Stimulated activated CD8-positive, alpha-beta memory T cell treated with anti-CD3 and anti-CD28 coated beads, Interleukin-4, amount 100 ng/mL, for 48 hours (primary cell): ENCODE results near the gene IPO4.
"Not testable (repeated sequence)": the region's sequence is repeated elsewhere in the genome, so short reads cannot be mapped to it uniquely, and the experiment has no call there.

Experiments
- DNase-seq: peaks from one replicate; pipeline ENCODE4 v3.0.0-alpha.2; 2020

Gene IPO4

DNA sequence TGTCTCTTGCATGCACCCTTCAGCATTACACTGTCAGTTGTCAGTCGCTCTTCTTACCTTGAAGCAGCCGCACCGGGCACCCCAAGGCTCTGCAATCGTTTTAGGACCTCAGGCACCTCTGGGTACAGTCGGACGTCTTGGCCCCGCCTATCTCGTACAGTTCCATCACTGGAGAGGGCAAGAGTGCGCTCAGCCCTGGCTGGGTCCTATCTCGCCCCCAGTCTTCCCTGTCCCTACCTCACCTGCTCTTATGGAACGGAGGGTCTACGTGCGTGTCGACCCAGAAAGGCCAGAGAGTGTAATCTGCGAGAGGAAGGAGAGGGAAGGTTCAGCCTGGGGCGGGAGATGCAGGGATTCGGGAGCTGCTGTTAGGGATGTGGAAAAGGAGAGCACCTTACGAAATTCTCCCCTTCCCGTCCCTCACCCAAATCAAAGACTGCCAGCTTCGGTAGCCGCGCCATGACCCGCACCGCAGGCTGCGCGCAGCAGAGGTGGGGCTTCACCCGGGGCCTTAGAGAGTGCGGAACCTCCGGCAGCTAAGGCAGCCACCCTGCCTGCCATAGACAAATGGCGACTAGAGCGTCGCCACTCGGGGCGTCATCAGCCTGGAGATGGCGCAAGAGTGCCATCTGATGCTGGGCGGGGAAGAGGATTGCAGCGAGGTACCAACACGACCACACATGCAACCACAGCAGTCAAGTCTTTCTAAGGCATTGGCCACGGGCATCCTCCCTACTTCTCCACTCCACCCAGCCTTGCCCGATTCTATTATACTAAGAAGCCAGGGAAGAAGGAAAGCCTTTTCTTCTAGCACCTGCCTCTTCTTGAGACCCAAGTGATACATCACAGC, 27.1 kb upstream of the IPO4 start, which contains the start of gene MDP1:
TSS of gene MDP1 (minus strand) at position 572 of the 850 bp plus-strand sequence. CDS start at position 461, 111 bp downstream.
- peak; percentile 87 for DNase-seq

DNA sequence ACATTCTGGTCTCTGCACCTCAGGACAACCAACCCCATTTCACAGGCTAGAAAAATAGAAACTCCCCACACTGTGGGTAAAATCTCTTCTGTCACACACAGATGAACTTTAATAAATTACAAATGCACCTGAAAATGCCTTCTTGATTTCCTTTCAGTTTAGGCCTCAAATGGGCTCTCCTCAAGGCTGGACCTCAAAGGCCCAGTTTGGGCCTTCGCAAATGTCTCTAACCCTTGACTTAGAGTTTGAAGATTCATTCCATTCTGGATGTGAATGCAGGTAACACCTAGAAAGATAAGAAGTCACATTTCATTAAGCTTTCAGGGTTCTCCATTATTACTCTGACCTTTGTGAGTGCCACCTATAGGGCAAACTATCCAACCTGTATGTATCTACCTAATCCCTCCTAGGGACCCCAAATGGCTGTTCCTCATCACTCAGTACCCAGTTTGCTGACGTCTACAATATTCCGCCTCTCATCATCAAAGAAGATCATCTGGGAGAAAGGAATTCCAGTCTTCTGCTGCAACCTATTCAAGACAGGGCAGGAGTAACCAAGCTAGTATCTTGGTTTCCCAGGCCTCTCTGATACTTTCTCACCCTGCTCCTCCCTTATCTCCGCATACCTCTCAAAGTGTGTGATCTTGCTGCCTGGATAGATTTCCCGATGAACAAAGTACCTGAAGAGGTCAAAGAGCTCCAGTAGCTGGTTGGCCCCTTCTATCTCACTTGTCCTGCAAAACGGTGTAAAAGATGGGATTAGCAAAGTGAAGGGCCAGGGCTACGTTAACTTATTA, 25.4 kb upstream of the IPO4 start:
- DNase-seq: no peak

DNA sequence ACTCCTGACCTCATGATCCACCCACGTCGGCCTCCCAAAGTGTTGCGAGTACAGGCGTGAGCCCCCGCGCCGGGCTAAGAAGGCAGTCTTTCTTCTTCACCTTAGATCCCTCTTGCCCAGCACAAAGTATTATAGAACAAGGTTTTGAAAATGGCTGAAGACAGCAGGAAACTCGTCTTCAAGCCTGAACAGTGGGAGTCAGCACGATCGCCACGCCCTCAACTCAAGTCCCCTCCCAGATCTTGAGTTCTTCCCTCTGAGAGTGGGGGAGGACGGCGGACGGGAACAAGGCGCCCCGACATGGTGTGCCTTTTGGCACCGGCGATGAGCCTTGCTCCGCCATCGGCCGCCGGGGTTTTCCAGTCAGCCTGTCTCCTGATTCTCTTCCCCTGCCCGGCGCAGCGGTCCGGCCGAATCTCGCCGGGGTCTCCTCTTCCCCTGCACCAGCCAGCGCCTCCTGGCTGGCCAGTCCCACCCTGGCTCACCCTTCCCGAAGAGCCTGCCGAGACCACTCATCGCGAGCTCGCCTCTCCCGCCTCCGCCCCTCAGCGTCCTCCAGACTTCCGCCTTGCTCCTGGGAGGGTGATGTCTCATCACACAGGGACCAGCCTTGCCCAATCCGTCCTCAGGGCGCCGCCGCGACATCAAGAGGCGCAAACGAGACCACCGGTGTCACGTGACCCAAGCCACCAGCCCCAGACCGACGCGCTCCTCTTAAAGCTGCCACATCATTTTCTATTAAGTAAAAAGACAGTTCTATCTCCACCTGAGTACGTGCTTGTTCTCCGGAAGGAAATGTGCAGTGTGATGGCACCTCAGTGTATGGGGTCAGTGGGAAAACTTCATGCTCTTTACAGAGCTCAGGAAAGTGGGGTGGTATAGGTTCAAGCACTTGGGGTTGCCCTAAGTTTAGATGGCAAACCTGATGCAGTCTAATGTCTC, 24.6 kb upstream of the IPO4 start, which contains the start of gene CHMP4A:
TSS of gene CHMP4A (minus strand) at position 565 of the 942 bp plus-strand sequence. CDS start at position 516, 49 bp downstream.
- DNase-seq: peak; percentile 97

GRCh38 chr14:24211311-24211710, 22.7 kb upstream of the IPO4 start:
- peak; percentile 18 for DNase-seq

DNA sequence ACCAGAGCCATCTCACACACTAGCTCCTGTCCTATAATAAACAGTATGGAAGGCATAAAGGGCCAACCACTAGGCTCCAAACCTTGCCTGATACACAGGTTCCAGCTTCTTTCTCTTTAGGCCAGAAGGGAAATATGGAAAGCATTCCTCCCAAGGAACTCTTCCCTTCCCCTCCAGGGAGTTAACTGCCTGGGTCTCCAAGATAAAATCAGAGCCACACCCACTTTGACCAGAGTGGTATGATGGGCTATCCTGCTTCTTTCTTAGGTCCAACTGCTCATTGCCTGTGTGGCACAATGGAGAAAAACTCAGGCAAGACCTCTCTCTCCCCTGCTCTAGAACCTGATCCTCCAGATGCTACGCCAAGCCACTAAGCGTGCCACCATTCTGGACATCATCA, 19.0 kb upstream of the IPO4 start:
- peak; percentile 2 for DNase-seq

- DNase-seq: peak; percentile 19
Observed at GRCh38 chr14:24207104-24207551, 18.5 kb upstream of the IPO4 start.

DNA sequence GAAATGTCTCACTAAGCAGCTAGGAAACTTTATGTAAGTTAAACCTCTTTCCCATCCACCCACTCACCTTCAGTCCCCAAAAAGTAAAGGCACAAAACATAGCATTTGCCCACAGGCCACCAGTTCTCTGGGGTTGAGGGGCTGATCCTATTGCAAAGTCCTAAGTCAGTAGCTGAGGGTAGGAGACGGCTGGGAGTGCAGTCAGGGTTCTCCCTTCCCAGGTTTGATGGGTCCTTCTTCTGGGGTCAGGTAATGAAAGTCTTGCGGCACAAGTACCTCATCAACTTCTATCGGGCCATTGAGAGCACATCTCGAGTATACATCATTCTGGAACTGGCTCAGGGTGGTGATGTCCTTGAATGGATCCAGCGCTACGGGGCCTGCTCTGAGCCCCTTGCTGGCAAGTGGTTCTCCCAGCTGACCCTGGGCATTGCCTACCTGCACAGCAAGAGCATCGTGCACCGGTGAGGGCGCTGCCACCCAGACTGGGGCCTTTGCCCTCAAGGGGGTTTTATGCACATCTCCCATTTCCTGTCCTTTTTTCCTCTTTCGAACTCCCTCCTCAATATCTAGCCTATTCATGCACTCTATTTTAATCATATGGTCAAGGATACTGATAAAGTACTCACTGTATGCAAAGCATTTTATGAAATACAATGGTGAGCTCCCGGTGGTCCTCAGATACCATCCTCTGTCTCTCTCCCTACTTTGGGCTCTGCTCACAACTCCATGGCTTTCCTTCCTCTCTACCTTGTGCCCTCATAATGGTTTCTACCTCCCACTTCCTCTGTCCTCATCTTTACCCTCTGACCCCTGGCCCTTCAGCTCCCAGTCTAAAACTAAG, 17.9 kb upstream of the IPO4 start:
- peak; percentile 21 for DNase-seq

- no peak for DNase-seq
Observed at GRCh38 chr14:24204163-24205146, 15.8 kb upstream of the IPO4 start.

GRCh38 chr14:24203249-24203886, 14.8 kb upstream of the IPO4 start:
- not testable (repeated sequence) for DNase-seq

DNA sequence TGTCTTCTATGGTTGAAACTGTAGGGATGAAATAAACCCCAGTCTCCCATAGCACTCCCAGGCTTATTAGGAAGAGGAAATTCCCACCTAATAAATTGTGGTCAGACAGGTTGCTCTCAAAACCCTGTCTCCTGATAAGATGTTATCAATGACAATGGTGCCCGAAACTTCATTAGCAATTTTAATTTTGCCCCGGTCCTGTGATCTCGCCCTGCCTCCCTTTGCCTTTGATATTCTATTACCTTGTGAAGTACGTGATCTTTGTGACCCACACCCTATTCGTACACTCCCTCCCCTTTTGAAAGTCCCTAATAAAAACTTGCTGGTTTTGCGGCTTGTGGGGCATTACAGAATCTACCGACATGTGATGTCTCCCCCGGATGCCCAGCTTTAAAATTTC, 13.9 kb upstream of the IPO4 start:
- not testable (repeated sequence) for DNase-seq

DNA sequence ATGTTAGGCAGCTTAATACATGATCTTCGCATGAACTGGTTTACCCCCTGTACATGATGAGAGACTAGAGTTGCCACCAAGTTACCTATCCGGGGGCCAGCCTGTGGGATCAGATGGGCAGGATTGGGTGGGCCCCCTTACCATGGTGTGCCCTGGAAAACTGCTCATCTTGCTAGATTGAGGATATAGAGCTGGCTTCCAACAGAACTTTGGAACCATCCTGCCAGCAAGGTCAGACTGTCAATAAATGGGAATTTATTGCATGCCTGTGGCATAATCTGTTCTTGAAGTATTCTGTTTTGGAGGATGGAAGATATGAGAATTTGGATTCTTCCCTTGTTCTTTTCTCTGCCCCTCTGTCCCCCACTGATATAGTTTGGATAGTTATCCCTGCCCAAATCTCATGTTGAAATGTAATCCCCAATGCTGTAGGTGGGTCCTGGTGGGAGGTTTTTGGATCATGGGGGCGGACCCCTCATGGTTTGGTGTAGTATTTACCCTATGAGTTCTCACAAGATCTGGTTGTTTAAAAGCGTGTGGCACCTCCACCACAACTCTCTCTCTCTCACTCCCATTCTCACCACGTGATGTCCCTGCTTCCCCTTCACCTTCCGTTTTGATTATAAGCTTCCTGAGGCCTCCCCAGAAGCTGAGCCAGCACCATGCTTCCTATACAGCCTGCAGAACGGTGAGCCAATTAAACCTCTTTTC, 10.4 kb upstream of the IPO4 start:
- DNase-seq: no peak

- no peak for DNase-seq
Observed at GRCh38 chr14:24197056-24197450, 8.4 kb upstream of the IPO4 start.

DNA sequence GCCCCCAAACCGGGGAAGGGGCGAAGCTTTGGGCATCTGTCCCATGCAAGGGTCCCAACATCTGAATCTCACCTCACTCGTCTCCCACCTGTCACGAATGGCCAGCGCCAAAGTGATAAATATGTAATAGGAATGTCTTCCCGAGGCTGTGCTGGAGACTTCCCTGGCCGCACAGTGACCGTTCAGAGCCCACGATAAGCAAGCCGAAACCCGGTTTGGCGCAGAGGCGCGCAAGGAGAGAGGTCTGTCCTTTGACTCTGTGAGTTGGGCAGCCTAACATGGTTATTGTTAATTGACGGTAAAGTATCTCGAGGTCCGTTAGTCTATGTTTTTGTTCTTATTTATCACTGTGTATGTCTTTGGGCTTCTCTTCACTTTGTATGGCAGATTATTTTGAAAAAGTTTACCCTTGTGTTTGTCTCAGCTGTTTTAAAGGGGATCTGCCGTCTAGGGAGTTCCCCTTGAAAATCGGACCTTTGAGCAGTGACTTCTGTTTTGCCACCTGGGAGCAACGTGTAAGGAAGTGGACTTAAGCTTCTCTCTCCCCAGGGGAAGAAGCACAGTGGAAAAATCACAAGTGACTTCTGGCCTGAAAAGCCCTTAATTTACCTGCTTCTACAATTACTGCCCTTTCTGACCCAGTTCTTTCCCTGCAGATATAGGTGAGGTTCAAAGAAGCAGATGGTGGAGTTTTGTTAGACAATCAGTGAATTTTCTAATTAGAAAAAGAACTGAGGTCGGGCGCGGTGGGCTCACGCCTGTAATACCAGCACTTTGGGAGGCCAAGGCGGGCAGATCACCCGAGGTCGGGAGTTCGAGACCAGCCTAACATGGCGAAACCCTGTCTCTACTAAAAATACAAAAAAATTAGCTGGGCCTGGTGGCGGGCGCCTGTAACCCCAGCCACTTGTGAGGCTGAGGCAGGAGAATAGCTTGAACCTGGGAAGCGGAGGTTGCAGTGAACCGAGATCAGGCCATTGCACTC, 7.7 kb upstream of the IPO4 start:
- no peak for DNase-seq

GRCh38 chr14:24195186-24196070, 6.8 kb upstream of the IPO4 start, which contains the start of gene TM9SF1:
Gene TM9SF1 (minus strand): TSS chr14:24195441. CDS start chr14:24195019, 422 bp downstream.
- peak; percentile 89 for DNase-seq

GRCh38 chr14:24194873-24195185, 6.2 kb upstream of the IPO4 start:
- DNase-seq: no peak

DNA sequence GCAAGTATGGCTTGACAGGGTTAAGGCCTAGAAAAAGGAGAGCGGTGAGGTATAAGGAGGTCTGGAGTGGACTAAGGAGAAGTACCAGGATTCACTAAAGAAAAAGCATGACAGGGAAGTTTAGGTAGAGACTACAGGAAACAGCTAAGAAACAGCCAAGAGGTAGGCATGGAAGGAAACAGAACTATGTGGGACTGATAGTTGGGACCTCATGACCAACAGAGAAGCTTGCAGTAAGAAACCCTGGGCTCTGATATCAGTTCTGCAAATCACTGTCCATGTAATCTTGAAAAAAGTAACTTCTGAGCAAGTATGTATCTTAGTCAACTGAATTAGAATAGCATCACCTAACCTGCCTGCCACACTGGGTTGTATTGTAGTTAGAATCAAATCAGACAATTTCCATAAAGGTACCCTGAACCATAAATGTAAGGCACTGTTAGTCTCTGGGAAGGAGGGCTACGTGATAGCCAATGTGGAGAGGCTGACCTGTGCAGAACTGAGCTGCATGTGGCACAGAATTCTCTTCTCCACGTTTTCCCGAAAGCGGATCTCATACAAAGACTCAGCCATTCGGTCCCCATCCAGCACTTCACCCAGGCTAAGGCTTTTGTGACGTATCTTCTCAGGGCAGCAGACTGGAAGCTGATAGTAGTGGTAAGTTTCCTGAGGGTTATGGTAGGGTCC, 5.7 kb upstream of the IPO4 start:
- DNase-seq: no peak
